ENCODE data around the gene EGR1.

Gene EGR1
- total RNA-seq = 477 reads per million, percentile 98 among the genes with 10 or more reads in this experiment

GRCh38 chr5:138465261-138466124 lies at the start of gene EGR1:
Gene EGR1, plus strand, starts transcription at chr5:138465479. Its CDS starts 283 bp downstream, at chr5:138465762.
- DNase-seq = peak; percentile 94

DNA sequence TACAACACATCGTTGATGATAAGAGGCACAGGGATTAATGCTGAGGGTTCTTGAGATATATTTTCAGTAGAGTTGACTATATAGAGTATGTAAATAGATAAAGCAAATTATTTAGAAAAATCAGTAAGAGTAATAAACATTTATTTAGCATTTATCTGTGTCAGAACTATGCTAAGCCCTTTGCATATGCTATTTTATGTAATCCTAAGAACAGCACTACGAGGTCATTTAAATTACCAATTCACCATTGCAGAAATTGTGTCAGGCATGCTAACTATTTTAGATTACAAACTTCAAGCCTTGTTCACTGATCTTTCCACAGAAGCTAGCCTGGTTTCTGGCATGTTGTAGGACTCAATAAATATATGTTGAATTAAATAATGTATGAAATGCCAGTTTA lies 46.8 kb upstream of the EGR1 start:
- DNase-seq = no peak

DNA sequence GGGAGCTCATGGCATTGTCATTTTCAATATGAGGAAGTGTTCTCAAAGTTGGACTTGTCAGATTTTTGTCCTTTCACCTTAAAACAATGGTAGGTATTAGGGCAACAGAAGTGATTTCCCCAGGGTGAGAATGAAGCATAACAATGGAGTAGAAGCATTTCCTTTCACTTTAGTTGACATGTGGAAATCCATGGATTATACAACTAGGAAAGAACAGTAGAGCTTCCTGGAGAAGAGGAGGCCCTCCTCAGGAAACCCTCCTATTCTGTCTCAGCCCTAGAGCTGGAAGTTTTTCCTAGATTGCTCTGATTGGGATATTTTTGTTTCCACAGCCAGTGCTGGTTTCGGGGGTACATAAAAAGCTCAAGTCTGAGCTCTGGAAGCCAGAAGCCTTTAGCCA lies 40.2 kb upstream of the EGR1 start:
- no peak for DNase-seq

DNA sequence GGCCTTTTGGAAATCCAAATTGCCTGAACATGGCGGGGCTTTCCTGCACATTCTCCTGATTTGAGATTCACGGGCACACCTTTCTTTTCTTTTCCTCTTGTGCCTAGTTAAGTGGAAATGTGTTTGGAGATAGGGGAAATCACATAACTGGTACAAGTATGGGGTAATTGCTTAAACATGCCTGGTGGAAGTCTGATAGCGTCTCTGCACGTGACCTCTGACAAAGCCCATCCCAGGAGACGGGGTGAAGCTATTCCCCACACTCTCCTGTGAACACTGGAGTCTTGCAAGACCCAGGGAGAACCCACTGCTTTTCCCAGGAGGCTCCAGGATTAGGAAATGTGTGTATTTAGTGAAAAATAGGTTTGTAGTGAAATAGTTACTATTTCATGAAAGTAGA lies 29.3 kb upstream of the EGR1 start:
- DNase-seq = no peak

DNA sequence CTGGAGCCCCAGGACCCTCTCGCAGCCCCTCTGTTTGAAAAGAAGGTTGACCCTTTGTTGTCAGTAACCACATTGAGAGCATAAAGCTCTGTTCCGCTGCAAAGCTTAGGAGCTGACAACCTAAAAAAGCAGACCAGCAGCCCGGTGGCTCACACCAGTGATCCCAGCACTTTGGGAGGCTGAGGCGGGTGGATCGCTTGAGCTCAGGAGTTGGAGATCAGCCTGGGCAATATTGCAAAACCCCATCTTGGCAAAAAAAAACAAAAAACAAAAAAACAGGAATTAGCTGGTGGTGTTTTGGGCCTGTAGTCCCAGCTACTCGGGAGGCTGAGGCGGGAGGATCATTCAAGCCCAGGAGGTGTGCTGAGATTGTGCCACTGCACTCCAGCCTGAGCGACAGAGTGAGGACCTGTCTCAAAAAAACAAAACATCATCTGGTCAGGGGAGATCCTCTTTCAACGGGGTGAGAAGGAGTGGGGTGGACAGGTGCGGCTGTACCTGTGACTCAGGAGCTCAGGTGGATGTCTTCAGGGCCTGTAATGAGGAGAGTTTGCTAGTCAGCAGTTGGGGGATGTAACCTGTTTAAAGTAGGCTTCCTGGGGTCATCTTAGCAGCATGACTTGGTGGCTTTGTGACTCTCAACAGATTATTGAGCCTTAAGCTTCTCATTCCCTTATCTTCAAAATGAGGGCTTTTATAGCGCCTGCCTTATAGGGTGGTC lies 27.1 kb upstream of the EGR1 start:
- DNase-seq = no peak

DNA sequence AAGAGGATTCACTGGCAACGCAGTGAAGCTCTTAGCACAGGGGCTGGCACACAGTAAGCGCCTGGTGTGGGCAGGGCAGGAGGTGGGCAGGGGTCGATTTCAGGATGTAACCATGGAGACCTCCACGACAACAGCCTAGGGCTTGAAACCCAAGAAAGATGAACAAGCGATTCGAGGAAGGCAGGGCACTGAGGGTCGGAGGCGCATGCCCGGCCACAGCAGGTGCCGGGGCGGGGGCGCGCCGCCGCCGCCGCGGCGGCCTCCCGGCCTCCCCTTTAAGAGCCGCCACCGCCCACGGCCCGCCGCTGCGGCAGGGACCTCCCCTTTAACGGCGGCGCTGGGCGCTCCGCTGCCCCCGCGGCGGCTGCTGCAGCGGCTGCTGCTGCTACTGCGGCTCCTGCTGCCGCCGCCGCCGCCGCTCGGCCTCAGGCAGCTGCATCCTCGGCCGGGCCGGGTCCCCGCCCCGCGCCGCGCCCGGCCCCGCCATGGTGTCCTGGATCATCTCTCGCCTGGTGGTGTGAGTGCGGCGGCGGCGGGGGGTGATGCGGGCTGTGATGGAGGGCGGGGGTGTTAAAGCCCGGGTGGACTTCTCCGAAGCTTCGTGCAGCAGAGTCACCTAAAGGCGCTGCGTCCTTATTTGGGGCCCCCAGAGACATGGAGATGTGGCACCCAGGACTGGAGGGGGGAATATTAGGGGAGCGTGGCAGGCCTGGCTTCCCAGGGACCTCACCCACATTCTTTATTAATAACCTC lies 26.4 kb upstream of the EGR1 start, which contains the start of gene REEP2:
Gene REEP2 (plus strand): TSS at position 334 of the 753 bp plus-strand sequence. CDS start 152 bp downstream, at position 486.
- peak; percentile 46 for DNase-seq

DNA sequence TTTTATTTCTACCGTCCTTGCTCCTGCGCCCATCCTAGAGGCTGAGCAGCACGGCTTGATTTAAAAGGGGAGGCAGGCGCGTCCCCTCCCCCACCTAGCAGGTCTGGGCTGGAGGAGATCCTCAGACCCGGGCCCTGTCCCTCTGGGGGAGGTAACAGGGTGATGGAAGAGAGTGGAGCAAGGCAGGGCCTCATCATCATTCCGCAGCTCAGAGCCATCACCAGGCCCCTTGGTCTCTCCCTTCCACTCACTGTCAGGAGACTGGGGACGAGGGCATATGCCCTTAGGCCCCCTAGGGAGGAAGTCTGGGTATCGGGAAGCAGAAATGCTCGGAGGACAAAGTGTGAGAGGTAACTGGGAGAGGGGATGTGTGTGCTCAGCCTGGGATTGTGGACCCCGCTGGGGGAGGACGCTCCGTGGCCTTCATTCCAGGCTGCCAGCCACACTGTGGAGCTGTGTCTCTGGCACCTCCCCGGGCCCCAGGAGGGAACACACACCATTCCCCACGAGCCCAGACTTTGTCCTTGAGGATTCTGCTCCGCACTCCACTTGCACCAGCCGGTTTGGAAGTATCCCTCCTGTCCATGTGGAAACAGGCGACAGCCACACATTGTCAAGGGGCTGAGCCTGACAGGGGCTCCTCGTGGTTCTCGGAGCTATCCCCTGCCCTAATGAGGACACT lies 25.7 kb upstream of the EGR1 start:
- DNase-seq = no peak

- no peak for DNase-seq
Measured at GRCh38 chr5:138440159-138441073, 24.9 kb upstream of the EGR1 start.

- no peak for DNase-seq
Measured at GRCh38 chr5:138441221-138441620, 24.1 kb upstream of the EGR1 start.

DNA sequence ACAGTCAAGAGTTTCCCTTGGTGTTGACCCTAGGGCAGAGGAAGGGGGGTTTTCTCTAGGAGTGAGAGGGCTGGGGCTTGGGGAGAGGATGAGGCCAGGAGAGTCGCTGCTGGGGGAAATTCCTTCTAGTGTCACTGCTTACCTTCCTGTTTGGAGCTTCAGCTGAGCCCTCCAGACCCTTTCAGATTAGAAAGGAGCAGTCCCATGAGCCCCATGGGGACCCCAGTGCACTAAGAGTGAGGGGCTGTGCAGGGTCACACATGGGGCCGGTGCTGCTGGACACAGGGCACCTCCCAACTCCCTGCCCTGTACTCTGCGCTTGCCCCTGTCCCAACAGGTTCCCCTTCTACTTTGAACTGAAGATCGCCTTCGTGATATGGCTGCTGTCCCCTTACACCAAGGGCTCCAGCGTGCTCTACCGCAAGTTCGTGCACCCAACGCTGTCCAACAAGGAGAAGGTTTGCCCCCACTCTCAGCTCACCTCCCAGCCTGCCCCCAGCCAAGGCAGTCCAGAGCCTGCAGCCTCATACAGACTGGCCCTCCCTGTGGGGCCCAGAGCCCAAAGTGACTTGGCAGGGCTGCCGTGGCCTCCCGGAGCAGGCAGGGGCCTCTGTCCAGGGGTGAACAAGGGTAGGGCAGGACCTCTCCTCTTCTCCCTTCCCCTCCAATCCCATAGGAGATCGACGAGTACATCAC lies 21.1 kb upstream of the EGR1 start:
- DNase-seq = no peak

- no peak for DNase-seq
Measured at GRCh38 chr5:138444774-138445546, 20.3 kb upstream of the EGR1 start.

DNA sequence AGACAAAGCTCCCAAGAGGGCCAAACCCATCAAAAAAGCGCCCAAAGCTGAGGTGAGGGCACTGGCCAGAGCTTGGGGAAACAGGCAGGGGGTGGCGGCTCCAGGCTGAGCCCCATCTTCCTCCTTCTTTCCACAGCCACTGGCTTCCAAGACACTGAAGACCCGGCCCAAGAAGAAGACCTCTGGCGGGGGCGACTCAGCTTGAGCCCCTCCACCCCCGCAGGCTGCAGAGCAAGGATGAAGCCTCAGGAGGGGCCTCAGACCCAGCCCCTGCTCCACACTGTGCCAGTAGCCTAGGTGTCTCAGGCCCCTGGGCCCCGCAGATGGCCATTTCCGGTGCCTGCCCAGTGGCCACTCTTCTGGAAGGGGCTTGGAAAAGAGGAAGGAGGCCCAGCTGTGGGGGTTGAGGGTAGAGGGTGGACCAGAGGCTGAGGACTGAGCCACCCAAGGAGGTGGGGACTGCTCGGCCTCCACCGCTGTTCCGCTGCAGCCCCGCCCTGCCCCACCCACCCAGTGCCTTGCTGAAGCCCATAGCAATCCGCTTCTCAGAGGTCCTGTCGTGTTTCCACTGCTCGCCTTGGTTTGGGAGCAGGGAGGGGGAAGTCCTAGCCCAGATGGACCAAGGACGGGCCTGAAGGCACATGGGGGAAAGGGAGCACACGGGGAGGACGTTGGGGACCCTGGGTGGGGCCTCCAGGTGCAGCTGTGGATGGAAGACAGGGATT lies 19.6 kb upstream of the EGR1 start:
- DNase-seq = no peak

GRCh38 chr5:138448070-138448469 lies 17.2 kb upstream of the EGR1 start:
- DNase-seq = no peak

DNA sequence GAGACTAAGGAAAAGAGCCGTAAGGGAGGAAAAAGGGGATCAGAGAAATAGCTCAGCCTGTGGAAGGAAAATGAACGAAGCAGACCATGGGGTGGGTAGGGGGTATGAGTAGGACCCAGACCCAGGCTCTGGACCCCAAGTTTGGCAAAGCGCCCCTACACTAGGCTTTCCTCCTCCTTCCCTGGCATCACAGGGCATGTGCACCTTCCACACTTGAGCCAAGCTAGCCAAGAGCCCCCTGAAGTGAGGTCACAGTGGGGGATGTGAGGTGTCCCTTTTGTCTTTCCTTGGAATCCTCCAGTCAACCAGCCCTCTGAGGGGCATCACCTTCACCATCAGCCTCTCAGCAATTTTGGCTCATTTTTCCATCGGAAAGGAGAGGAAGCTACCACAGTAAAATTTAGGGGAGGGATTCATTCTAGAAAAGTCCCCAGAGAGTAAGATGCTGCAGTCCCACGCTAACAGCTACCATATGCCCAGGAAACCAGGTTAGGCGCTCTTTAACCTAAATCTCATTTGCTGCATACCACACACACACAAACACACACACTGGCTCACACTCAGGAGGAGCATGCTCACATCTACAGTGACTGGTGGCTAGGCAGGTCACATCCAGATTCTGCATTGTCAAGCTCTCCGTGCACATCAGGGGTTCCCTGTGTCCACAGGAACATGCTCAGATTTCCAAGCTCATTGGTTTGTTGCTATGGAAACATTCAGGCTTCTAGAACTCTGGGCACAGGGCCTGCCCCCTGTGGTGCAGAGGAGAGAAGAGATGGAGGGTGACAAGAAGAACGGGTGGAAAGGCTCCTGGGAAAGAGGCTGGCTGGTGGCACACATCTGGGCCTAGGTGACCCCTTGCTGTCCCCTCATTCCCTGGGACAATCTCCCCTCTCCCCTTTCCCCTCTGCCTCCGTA lies 16.5 kb upstream of the EGR1 start:
- no peak for DNase-seq

- peak; percentile 67 for DNase-seq
Measured at GRCh38 chr5:138449501-138450239, 15.6 kb upstream of the EGR1 start.

DNA sequence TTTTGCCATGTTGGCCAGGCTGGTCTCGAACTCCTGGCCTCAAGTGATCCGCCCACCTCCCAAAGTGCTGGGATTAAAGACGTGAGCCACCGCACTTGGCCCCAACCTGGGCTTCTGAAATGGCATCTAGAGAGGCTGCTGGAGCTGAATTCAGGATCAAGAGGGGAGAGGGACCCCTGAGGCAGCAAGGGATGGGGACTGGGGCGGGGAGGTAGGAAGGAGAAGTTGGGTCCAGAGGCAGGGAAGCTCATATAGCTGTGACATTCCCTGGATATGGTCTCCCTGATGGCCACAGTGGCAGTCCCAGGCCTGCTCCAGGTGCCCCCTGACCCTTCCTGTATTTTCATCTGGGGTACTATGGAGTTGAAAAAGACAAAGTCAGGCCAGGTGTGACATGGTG lies 14.3 kb upstream of the EGR1 start:
- DNase-seq = no peak

DNA sequence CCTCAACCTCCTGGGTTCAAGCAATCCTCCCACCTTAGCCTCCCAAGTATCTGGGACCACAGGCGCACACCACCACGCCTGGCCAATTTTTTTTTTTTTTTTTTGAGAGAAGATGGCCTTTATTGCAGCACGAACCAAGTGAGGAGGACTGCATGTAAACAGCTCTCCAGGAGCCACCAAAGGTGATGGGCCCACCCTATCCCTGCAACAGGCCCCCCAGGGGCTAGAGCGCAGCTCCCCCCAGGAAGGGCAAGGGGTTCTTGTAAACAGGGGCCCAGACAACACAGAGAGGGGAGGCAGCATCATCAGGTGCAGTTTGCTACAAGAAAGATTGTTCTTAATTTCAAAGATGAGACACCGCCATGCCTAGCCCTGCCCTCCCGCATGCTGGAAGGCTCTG lies 12.6 kb upstream of the EGR1 start:
- no peak for DNase-seq
